H9 (cell line): Measurements from ENCODE around the gene PDE7B. TPM values are rescaled to one million over a fixed set of nuclear protein-coding genes. Genes with fewer than 3 reads are reported as not detected.

Experiments used
- DNase-seq: peaks from one replicate; pipeline ENCODE4 v3.0.0-alpha.2; 2017
- H2AFZ ChIP-seq: one replicate; pipeline ENCODE4 v1.6.1; 2013; ENCODE audit warnings: mild to moderate bottlenecking, low read length, control low read depth, moderate library complexity
- H2AK5ac ChIP-seq: 2 replicates; pipeline ENCODE4 v1.6.1; 2013; ENCODE audit warnings: low read length, control low read depth, mixed read lengths; ENCODE audit not compliant: insufficient read length
- H2BK120ac ChIP-seq: one replicate; pipeline ENCODE4 v1.6.1; 2013; ENCODE audit warnings: low read depth, mild to moderate bottlenecking, low read length, control low read depth, inconsistent platforms; ENCODE audit not compliant: poor library complexity, severe bottlenecking
- H2BK12ac ChIP-seq: 2 replicates; pipeline ENCODE4 v1.6.1; 2013; ENCODE audit warnings: low read length, control low read depth, mixed read lengths, low read depth; ENCODE audit not compliant: insufficient read length
- H2BK15ac ChIP-seq: 2 replicates; pipeline ENCODE4 v1.6.1; 2013; ENCODE audit warnings: low read depth, low read length, control low read depth
- H2BK20ac ChIP-seq: one replicate; pipeline ENCODE4 v1.6.1; 2013; ENCODE audit warnings: low read depth, mild to moderate bottlenecking, low read length, control low read depth, inconsistent platforms; ENCODE audit not compliant: poor library complexity, severe bottlenecking
- H2BK5ac ChIP-seq: 2 replicates; pipeline ENCODE4 v1.6.1; 2013; ENCODE audit warnings: low read length, control low read depth, mixed read lengths; ENCODE audit not compliant: insufficient read length
- H3K14ac ChIP-seq: 2 replicates; pipeline ENCODE4 v1.6.1; 2013; ENCODE audit warnings: low read length, control low read depth; ENCODE audit not compliant: insufficient read depth
- H3K18ac ChIP-seq: 2 replicates; pipeline ENCODE4 v1.6.1; 2013; ENCODE audit warnings: low read depth, mild to moderate bottlenecking, mixed read lengths, low read length, control low read depth; ENCODE audit not compliant: insufficient read length
- H3K23ac ChIP-seq: 2 replicates; pipeline ENCODE4 v1.6.1; 2013; ENCODE audit warnings: low read length, control low read depth, mixed read lengths, low read depth; ENCODE audit not compliant: insufficient read length
- H3K23me2 ChIP-seq: 2 replicates; pipeline ENCODE4 v1.6.1; 2013; ENCODE audit warnings: low read depth, mild to moderate bottlenecking, mixed read lengths, low read length, control low read depth; ENCODE audit not compliant: insufficient read length, poor library complexity, severe bottlenecking
- H3K27ac ChIP-seq: 2 replicates; pipeline ENCODE4 v1.5.1; 2013; ENCODE audit warnings: low read length, control low read depth, mixed read lengths, low read depth; ENCODE audit not compliant: insufficient read length
- H3K27me3 ChIP-seq: 2 replicates; pipeline ENCODE4 v1.6.1; 2013; ENCODE audit warnings: low read length, control low read depth, inconsistent platforms; ENCODE audit not compliant: insufficient read depth
- H3K4ac ChIP-seq: 2 replicates; pipeline ENCODE4 v1.6.1; 2013; ENCODE audit warnings: low read depth, mild to moderate bottlenecking, control low read depth, inconsistent platforms, low read length, moderate library complexity
- H3K4me1 ChIP-seq: 2 replicates; pipeline ENCODE4 v1.6.1; 2013; ENCODE audit warnings: low read length, control low read depth, inconsistent platforms; ENCODE audit not compliant: insufficient read depth
- H3K4me2 ChIP-seq: 2 replicates; pipeline ENCODE4 v1.6.1; 2013; ENCODE audit warnings: low read length, control low read depth, mixed read lengths; ENCODE audit not compliant: insufficient read length, insufficient read depth
- H3K56ac ChIP-seq: 2 replicates; pipeline ENCODE4 v1.6.1; 2013; ENCODE audit warnings: low read depth, mild to moderate bottlenecking, mixed read lengths, low read length, control low read depth; ENCODE audit not compliant: insufficient read length
- H3K79me1 ChIP-seq: 2 replicates; pipeline ENCODE4 v1.6.1; 2013; ENCODE audit warnings: low read depth, mild to moderate bottlenecking, moderate library complexity, low read length, control low read depth, inconsistent platforms; ENCODE audit not compliant: insufficient read depth, poor library complexity, severe bottlenecking
- H3K79me2 ChIP-seq: 2 replicates; pipeline ENCODE4 v1.6.1; 2013; ENCODE audit warnings: low read length, control low read depth, inconsistent platforms; ENCODE audit not compliant: insufficient read depth
- H3K9ac ChIP-seq: 2 replicates; pipeline ENCODE4 v1.6.1; 2013; ENCODE audit warnings: low read length, control low read depth, mixed read lengths; ENCODE audit not compliant: insufficient read length; ENCODE audit errors: extremely low read depth
- H3K9me3 ChIP-seq: one replicate; pipeline ENCODE4 v1.6.1; 2013; ENCODE audit warnings: low read depth, low read length, inconsistent platforms; ENCODE audit not compliant: control insufficient read depth
- H3T11ph ChIP-seq: one replicate; pipeline ENCODE4 v1.6.1; 2013; ENCODE audit warnings: mild to moderate bottlenecking, low read length, control low read depth, inconsistent platforms
- H4K20me1 ChIP-seq: one replicate; pipeline ENCODE4 v1.6.1; 2013; ENCODE audit not compliant: control insufficient read depth, insufficient read length, insufficient read depth
- H4K5ac ChIP-seq: 2 replicates; pipeline ENCODE4 v1.6.1; 2013; ENCODE audit warnings: low read depth, mild to moderate bottlenecking, mixed read lengths, low read length, control low read depth; ENCODE audit not compliant: insufficient read length
- H4K8ac ChIP-seq: replicated peaks from 2 replicates; pipeline ENCODE4 v1.6.1; 2013; ENCODE audit warnings: low read length, control low read depth, mixed read lengths, low read depth; ENCODE audit not compliant: insufficient read length
- H4K91ac ChIP-seq: 2 replicates; pipeline ENCODE4 v1.6.1; 2013; ENCODE audit warnings: low read depth, mild to moderate bottlenecking, moderate library complexity, mixed read lengths, low read length, control low read depth; ENCODE audit not compliant: insufficient read length
- H3K27ac Mint-ChIP-seq, 3 experiments: 2 replicates in 2 of 3; 3 replicates in 1 of 3; pipeline ENCODE4 v1.8.0; 2020 to 2021; ENCODE audit warnings: mixed read lengths in 3 of 3, mild to moderate bottlenecking in 1 of 3, moderate library complexity in 1 of 3
- H3K27me3 Mint-ChIP-seq: 2 replicates; pipeline ENCODE4 v1.8.0; 2021; ENCODE audit warnings: low read depth, mild to moderate bottlenecking, moderate library complexity, mixed read lengths
- H3K36me3 Mint-ChIP-seq, 3 experiments: 2 replicates in 2 of 3; 3 replicates in 1 of 3; pipeline ENCODE4 v1.8.0; 2020 to 2021; ENCODE audit warnings: low read depth in 3 of 3, mixed read lengths in 3 of 3; ENCODE audit not compliant: insufficient read depth in 1 of 3
- H3K4me1 Mint-ChIP-seq, 2 experiments: 2 replicates each; pipeline ENCODE4 v1.8.0; 2020; ENCODE audit warnings: mixed read lengths in 2 of 2
- H3K4me3 Mint-ChIP-seq, 2 experiments: 2 replicates in 1 of 2; 3 replicates in 1 of 2; pipeline ENCODE4 v1.8.0; 2020 to 2021; ENCODE audit warnings: mild to moderate bottlenecking in 2 of 2, mixed read lengths in 2 of 2, moderate library complexity in 1 of 2
- H3K9me3 Mint-ChIP-seq, 2 experiments: 2 replicates in 1 of 2; 3 replicates in 1 of 2; pipeline ENCODE4 v1.8.0; 2020; ENCODE audit warnings: mild to moderate bottlenecking in 2 of 2, mixed read lengths in 2 of 2, moderate library complexity in 1 of 2
- total RNA-seq: library from RNA; stranded (reverse); gene quantifications from 2 replicates; pipeline ENCODE4 v1.2.1, GENCODE V29; 2021
- TF ChIP-seq, protein P1 (sequence below): fragments of 200-600 bp; sonication (generic); conservative IDR thresholded peaks from 3 replicates; pipeline ENCODE4 v1.8.0; 2021; ENCODE audit warnings: antibody characterized with exemption, mild to moderate bottlenecking

Gene PDE7B
- total RNA-seq, 1 experiment from 2014 or later: not detected

DNA sequence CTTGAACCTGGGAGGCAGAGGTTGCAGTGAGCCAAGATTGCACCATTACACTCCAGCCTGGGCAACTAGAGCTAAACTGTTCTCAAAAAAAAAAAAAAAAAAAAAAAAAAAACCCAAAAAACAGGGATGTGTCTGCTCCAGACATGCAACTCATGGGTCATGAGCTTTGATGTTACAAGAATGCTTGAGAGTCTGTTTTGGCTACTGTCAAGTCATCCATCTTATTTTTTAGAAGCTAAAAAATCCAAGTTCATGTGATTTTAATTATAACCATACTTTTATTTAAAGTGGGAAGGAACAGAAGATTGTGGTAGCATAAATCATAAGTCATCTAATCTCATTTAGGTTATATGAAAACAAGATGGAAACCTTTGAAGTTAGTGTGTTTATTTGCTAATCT lies 120.6 kb downstream of the PDE7B start:
- Mint-ChIP-seq H3K27ac (no peak overlapping the region), H3K36me3 (no peaks in the 10 kb centered on the region; a peak in 1 of 7 replicates), H3K27me3 (no peaks in the 10 kb centered on the region), H3K9me3 (no peaks in the 10 kb centered on the region; a peak in 1 of 5 replicates), H3K4me1 (no peaks in the 10 kb centered on the region), H3K4me3 (no peak overlapping the region)
- H3K56ac ChIP-seq: no peak overlapping the region
- H3K27ac ChIP-seq: no peak overlapping the region
- no peak overlapping the region for H3K4me2 ChIP-seq
- TF ChIP-seq, protein P1, sequence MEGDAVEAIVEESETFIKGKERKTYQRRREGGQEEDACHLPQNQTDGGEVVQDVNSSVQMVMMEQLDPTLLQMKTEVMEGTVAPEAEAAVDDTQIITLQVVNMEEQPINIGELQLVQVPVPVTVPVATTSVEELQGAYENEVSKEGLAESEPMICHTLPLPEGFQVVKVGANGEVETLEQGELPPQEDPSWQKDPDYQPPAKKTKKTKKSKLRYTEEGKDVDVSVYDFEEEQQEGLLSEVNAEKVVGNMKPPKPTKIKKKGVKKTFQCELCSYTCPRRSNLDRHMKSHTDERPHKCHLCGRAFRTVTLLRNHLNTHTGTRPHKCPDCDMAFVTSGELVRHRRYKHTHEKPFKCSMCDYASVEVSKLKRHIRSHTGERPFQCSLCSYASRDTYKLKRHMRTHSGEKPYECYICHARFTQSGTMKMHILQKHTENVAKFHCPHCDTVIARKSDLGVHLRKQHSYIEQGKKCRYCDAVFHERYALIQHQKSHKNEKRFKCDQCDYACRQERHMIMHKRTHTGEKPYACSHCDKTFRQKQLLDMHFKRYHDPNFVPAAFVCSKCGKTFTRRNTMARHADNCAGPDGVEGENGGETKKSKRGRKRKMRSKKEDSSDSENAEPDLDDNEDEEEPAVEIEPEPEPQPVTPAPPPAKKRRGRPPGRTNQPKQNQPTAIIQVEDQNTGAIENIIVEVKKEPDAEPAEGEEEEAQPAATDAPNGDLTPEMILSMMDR: no peak
- no peak overlapping the region for H2BK20ac ChIP-seq
- no peak overlapping the region for H2AK5ac ChIP-seq
- H4K5ac ChIP-seq: no peak overlapping the region
- H3T11ph ChIP-seq: no peak overlapping the region
- no peaks in the 10 kb centered on the region for H3K4me1 ChIP-seq
- H4K91ac ChIP-seq: no peak overlapping the region
- no peaks in the 10 kb centered on the region for H3K79me1 ChIP-seq
- no peak overlapping the region for H3K4ac ChIP-seq
- H3K18ac ChIP-seq: no peak overlapping the region
- no peak overlapping the region for H3K23ac ChIP-seq
- no peaks in the 10 kb centered on the region for H4K20me1 ChIP-seq
- no peak overlapping the region for H4K8ac ChIP-seq
- H3K9ac ChIP-seq: no peak overlapping the region
- no peaks in the 10 kb centered on the region for H3K27me3 ChIP-seq
- no peak overlapping the region for H2AFZ ChIP-seq
- no peaks in the 10 kb centered on the region for H3K79me2 ChIP-seq
- no peak overlapping the region for H2BK12ac ChIP-seq
- H2BK5ac ChIP-seq: no peak overlapping the region
- no peak overlapping the region for H3K14ac ChIP-seq
- H3K23me2 ChIP-seq: no peaks in the 10 kb centered on the region
- H3K9me3 ChIP-seq: no peaks in the 10 kb centered on the region
- no peak overlapping the region for H2BK15ac ChIP-seq
- H2BK120ac ChIP-seq: no peak overlapping the region
- DNase-seq: no peak
